Stimulated activated CD8-positive, alpha-beta memory T cell treated with anti-CD3 and anti-CD28 coated beads, Interleukin-4, amount 100 ng/mL, for 1 hour (primary cell): Measurements from ENCODE around the gene KLHL36.
A peak's percentile ranks its signal among the peaks of the same experiment; 100 is the strongest.

Experiments
- DNase-seq, 2 donors: peaks; one replicate each; pipeline ENCODE4 v3.0.0-alpha.2; 2020; ENCODE audit warnings: low read depth in 2 of 2, low spot score in 1 of 2

The KLHL36 gene

DNA sequence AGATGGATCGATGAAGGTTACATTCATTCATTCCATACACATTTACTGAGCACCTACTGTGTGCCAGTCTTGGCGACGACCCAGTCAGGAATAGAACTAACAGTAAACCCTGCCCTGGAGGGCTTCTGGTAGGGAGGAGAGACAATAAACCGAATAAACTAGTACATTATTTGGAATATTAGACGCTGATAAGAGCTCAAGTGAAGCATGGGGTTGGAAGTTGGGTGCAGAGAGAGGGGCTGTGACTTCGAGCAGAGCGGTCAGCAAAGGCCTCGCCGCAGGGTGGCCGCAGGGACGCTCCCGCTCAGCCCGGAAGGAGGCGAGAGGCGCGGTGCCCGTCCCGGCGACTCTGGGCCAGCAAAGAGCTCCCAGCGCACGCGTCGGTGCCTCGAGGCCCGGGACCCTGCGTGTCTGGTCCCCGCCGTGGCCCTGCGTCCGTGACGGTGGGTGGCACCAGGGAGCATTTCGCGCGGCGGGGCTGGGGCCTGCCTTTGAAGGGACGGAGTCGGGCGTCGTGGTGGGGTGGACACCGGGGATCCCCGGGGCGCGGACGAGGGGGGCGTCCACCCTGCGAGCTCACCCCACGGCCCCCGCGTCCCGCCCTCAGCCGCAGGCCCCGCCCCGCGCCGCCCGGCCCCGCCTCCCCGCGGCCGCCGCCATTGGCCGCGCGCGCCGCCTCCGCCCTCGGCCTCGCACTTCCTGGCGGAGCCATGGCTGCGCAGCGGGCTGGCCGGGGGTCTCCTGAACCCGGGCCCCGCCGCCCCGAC is at the start of gene KLHL36:
TSS of gene KLHL36 (plus strand) at position 684 of the 767 bp plus-strand sequence. CDS start 2,357 bp downstream, outside the sequence.
- DNase-seq: peak; percentile 43 to 49

DNA sequence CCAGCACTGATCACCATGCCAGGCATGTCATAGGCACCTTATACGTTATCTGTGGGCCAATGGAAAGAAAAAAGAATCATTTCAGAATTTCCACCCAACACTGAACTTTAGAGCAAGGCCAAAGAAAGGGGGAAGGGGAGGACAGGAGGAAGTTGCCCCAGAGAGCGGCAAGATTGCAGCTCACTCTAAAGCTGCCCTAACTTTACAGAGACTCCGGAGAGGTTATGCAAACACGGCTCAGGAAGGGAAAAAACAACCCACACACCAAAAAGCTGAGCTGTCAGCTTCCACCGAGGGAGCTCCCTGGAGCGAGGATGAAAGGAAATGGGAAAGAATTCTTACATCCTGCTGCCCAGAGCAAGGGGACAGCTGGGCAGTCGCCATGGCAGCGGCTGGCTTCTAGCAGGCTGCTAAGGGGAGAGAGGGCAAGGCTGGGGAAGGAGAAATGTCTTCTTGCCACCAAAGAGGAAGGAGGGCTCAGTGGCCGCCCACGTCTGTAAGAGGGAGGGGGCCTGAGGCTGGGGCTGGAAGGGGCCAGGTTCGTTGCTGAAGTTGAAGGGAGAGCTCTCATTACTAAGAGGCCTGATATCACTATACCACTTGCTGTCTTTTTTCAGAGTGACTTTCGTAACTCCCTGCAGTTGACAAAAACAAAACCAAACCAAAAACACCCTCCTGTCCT is 48.6 kb upstream of the KLHL36 start:
- DNase-seq: no peak

DNA sequence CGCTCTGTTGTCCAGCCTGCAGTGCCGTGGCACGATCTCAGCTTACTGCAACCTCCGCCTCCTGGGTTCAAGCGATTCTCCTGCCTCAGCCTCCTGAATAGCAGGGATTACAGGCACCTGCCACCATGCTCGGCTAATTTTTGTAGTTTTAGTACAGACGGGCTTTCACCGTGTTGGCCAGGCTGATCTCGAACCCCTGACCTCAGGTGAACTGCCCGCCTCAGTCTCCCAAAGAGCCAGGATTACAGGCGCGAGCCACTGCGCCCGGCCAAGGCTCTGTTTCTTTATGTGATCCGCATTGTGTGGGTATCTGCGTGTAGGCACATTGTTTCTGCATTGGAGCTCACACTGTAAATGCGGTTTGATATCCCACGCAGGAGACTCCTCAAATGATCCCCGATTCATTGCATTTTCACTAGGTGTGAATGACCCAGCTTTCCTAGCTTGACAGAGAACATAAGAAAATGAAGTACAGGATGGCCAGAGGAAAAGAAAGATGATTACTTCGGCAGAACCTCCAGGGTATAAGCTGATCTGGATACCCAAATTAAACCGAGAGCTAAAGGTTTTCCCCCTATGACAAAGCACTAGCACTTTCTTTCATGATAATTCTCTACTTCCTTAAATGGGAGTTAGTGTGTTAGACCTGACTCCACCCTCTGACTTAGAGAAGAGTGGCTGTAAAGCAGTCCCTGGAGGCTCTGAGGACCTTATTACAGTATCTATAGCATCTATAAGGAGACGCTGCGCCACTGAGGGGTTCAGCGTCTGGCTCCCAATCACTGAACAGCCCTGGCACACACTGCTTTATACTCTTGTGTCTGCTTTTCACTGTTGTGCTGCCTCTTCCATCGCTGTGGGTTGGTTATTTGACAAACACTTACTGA is 47.7 kb upstream of the KLHL36 start:
- no peak for DNase-seq

DNA sequence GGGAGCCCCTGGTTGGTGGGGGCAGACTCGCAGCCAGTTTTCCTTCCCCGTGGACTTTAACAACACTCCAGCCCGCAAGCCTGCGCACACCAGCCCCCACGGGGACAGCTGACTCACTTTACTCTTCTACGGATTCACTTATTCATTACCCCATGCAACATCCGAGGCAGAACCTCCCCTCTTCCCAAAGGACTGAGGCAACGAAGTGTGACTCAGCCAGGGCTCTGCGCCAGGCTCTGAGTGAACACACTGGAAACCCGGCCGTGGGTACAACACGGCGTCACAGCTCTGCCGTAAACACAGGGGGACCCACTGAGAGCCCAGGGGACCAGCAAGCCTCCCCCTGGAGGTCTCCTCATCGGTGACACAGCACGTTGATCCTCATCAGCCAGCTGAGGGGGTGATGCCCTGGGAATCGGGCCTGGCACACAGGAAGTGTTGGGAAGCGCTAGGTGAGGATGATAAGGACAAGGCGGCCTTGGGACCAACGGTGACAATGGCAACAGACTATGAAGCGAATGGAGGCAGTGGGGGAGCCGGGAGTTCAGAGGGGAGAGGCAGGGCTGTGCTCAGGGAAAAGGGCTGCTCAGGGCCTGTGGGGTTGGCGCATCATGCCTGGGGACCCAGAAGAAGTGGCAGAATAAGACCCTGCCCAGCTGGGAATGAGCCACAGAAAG is 45.0 kb upstream of the KLHL36 start:
- no peak for DNase-seq

DNA sequence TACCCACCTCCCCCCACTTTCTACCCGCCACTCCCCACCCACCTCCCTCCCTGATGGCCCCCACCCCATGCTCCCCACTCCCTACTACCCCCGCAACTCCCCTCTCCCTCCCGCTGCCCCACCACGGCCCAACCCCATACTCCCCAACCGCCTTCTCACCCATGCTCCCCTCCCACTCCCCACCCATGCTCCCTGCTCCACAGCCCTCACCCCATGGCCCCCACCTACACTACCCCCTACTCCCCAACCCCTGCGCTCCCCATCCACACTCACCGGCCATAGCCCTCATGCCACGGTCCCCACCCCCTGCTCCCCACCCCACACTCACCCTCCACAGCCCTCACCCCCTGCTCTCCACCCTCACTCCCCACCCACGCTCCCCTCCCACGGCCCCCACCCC is 44.4 kb upstream of the KLHL36 start:
- no peak for DNase-seq

DNA sequence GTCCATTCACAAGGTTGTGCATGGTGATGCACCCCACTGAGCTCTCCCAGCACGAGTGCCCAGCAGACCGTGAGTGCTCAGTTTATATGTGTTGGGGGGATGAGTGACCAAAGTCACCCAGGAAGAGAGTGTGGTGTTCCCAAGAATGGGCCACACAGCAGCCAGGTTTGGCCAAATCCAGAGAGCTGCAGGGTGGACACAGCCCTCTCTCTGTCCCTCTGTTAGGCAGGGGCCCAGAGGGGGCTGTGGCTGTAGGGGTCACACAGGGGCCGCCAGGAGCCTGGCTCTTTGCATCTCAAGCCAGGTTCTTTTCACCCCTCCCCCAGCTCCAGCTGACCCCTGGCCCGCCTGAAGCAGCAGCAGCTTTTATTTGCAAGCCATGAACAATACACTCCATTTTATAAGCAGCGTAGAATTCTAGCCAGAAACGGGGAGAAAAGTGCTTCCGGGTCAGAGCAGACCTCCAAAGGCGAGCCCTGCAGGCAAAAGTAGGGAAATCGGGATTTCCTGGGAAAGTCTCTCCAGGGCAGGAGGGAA is 43.8 kb upstream of the KLHL36 start:
- DNase-seq: no peak

DNA sequence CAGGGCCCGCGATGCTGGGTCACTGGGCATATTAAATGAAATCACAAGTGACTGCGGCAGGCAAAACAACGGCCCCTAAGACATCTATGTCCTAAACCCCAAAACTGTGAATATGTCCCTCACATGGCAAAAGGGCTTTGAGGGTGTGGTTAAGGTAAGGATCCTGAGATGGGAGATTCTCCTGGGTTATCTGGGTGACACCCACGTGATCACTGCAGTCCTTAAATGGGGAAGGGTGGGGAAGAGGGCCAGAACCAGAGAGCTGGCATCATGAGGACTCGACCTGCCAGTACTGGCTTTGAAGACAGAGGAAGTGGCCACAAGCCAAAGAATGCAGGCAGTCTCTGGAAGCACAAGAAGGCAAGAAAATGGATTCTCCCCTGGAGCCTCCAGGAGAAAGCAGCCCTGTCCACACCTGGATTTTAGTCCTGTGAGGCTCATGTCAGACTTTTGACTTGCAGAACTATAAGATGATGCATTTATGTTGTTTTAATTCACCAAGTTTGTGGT is 42.9 kb upstream of the KLHL36 start:
- DNase-seq: no peak

DNA sequence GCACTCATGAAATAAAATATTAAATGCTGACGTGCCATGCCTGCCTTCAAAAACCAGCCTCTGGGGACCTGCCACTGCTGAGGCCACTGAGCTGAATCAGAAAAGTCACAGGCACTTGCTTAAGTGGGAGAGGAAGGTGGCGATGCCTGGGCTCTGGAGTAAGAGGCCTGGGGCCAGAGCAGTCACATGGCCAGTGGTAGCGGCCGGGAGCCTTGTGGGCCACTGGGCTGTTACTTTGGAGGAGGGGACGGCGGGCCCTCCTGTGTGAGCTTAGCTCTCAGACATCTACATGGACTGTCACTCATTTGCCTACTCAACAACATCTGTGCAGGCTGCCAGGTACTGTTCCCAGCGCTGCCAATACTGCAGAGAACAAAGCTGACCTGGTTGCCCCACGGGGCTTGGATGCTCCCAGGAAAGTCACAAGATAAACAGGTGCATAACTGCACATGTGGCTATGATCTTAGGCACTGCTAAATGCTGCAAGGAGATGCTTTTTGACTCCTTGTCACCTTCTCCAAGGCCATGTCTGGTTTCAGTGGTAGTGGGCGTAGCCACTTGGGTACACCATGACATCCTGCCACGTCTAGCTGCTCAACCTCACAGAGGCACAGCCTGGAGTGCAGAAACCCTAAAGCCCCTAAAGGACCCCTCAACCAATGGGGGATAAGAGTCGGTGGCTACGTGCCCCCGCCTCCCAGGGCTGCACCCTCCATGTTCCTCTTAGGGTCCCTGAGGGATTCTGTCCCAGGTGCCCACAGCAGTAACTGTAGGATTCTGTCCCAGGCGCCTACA is 42.0 kb upstream of the KLHL36 start:
- DNase-seq: no peak

DNA sequence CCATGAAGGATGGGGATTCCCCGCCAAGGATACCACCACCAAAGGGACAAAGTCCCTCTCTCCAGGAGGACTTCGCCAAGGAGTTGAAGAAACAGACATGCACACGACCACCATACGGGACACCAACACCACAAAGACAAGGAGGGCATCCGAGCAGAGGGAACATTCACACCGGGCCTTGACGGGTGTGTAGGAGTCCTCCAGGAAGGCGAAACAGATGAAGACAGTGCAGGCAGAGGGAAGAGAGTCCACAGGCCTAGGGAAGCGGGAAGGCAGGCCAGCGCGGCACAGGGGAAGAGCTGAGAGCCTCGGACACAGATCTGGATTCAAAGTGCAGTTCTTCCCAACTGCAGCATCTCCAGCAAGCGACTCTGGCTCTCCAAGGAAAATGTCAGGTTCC is 41.2 kb upstream of the KLHL36 start:
- DNase-seq: no peak

DNA sequence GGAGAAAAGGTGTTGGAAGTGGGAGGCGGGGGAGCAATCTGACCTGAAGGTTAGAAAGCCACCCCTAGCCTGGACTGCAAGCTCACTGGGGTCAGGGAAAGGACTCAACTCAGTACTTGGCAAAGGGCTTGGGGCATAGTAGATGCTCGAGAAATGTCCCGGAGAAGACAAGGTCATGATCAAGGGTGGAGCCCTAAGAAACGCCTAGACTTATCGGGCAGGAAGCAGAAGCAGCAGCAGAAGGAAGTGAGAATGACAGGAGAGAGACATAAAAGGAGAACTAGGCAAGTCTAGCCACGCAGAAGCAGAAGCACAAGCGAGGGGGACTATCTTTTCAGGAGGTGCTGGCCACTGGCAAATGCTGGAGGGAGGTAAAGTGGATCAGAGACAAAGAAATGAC is 40.6 kb upstream of the KLHL36 start:
- no peak for DNase-seq

DNA sequence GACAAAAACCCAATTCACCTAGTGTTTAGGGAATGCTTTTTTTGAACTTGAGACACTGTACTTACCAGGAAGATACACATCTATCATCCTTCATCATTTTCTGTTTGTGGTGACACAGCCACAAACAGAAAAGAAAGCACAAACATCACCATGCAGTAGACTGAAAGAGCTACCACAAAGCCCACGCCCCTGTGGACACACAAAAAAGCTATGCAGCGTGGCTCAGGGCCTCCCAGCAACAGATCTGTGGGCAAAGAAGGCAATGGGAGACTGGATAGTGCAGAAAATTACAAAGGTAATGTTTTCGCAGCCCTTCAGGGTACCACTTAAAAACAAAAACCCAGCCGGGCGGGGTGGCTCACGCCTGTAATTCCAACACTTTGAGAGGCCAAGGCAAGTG is 40.0 kb upstream of the KLHL36 start:
- DNase-seq: no peak

DNA sequence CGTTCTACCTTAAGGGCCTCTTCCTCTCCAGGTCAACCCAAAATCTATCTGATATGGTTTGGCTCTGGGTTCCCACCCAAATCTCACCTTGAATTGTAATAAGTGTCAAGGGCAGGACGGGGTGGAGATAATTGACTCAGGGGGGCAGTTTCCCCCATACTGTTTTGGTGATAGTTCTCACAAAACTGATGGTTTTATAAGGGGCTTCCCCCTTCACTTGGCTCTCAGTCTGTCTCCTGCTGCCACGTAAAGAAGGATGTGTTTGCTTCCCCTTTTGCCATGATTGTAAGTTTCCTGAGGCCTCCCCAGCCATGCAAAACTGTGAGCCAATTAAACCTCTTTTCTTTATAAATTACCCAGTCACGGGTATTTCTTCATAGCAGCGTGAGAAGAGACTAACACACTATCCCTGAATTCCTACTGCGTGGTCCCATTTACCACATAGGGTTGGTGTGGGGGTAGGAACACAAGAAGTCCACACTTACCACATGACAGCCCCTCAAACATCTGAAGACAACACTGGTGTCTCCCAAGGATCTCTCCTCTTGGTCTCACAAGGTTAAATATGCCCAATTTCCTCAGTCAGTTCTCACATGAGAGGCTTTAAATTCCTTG is 38.6 kb upstream of the KLHL36 start:
- no peak for DNase-seq

DNA sequence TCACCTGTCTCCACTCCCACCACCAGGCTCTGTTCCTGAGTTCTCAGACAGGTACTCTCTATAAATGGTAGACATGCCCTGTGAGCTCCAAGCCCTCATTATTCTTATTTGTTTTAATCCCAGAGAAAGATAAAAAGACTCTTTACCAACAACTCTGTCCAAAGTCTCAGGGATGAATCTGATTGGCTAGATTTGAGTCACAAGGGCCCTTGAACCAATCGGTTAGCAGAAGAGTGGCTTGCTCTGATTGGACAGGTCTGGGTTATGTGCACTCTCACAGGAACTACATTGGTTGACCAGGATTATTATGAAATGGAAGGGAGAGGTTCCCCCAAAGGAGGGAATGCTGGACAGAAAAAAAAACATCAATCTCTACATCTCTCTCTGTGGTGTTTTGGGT is 37.9 kb upstream of the KLHL36 start:
- no peak for DNase-seq

DNA sequence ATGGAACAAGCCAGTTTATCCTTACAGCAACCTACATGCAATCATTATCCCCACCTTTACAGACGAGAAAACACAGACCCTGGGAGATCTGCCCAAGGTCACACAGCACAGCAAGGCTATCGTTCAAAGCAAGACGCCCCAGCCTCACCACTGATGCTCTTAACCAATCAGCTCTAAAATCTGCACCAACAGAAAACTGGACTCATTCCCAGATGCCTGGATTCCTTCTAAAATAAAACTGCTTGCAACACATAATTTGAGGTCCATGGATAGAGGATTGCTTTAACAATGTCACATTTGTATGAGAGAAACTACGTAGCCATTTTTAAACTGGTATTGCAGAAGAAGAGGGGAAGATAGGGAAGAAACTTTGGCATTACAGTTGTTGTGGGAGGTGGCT is 37.3 kb upstream of the KLHL36 start:
- no peak for DNase-seq

DNA sequence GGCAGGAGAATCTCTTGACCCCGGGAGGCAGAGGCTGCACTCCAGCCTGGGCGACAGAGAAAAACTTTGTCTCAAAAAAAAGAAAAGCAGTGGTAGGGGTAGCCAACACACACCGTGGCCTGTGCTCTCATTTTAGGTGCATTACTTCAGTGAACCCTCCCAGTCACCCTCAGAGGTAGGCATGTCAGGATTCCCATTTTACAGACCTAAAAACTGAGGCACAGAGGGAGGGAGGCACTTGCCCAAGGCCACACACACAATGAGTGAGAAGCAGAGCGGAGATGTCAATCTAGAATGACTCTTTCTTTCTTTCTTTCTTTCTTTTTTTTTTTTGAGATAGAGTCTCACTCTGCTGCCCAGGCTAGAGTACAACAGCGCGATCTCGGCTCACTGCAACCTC is 35.6 kb upstream of the KLHL36 start:
- DNase-seq: no peak

DNA sequence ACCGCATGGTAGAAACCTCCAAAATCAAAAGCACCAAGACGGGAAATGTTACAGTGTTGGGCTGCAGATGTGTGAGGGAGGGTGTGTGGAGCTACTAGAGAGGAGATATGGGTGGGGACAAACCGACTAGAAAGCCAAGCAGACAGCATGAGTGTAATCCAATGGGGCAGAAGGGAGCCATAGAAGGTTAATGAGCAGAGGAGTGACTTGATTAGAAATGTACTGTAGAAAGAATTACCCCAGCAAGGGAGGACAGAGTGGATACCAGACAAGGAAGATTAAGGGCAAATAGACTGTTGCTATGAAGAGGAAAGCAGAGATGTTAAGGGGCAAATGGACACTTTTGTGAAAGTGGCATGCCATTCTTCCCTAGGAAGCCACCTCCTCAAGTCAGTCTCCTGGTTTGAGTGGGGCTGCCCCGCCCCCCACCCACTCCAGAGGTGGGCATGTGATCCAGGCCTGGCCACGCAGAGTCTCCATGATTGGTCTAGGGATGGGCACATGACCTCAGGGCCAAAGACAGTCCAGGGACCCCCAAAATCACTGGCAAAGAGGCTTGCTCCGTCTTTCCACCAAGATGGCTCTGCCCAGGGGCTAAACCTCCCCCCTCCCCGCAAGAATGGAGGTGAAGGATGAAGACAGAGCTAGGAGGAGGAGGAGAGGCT is 34.8 kb upstream of the KLHL36 start:
- no peak for DNase-seq

DNA sequence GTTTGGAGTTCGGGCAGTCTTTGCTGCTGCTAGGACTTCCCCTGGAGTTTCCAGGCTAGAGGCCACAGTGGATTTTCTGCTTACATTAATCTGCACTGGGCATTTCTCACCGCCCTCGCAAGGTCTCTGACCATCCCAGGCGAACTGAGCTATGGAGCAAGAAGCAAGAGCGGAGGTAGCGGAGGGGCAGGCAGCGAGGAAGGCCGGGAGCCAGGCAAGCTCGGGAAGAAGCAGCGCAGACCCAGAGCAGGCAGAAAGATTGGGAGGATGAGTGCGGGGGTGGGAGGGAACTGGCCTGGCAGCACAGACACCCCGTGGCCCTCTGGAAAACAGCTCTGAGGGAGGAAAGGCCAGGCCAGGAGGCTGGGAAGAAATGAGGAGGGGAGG is 34.2 kb upstream of the KLHL36 start:
- no peak for DNase-seq

DNA sequence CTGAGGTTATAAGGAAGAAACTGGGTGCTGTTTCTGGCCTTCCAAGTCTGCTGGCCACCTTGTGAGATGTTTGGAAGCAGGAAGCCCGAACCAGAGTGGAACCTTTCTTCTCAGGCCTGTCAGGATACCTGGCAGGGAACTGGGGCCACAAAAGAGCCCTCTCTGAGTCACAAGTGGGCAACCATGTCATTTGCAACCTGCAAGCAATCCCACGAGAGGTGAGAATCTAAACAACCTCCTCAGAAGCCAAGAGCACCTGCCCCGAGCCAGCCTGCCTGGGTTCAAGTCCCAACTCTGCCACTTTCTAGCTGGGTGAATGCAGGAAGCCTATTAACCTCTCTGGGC is 33.7 kb upstream of the KLHL36 start:
- no peak for DNase-seq
